Thymus (tissue), 11 donors: ENCODE results near the gene SAMD15. TPM values are rescaled to one million over a fixed set of nuclear protein-coding genes. Genes with fewer than 3 reads are reported as not detected.
"Not testable (repeated sequence)": the region's sequence is repeated elsewhere in the genome, so short reads cannot be mapped to it uniquely, and the experiment has no call there.

Source experiments
- DNase-seq, 9 donors: peaks; one replicate each; pipeline ENCODE4 v3.0.0-alpha.2; 2013; ENCODE audit warnings: low spot score in 9 of 9, low read depth in 6 of 9, missing footprints in 1 of 9
- H3K27ac ChIP-seq, 2 donors: one replicate each; pipeline ENCODE4 v1.5.1; 2013; ENCODE audit warnings: control low read depth in 1 of 2, low read depth in 1 of 2, low read length in 1 of 2, mild to moderate bottlenecking in 1 of 2, moderate library complexity in 1 of 2
- H3K27me3 ChIP-seq, 2 donors: one replicate each; pipeline ENCODE4 v1.5.1; 2013; ENCODE audit warnings: low read length in 1 of 2; ENCODE audit not compliant: control insufficient read depth in 2 of 2, insufficient read depth in 1 of 2
- H3K36me3 ChIP-seq, 2 donors: one replicate each; pipeline ENCODE4 v1.5.1; 2013; ENCODE audit warnings: low read length in 1 of 2, mild to moderate bottlenecking in 1 of 2, moderate library complexity in 1 of 2; ENCODE audit not compliant: control insufficient read depth in 2 of 2, insufficient read depth in 2 of 2
- H3K4me1 ChIP-seq, 2 donors: one replicate each; pipeline ENCODE4 v1.5.1; 2013; ENCODE audit warnings: low read length in 2 of 2; ENCODE audit not compliant: control insufficient read depth in 2 of 2, insufficient read depth in 2 of 2
- H3K4me3 ChIP-seq, 2 donors: one replicate each; pipeline ENCODE4 v1.5.1; 2013; ENCODE audit warnings: low read length in 2 of 2, control low read depth in 1 of 2, mild to moderate bottlenecking in 1 of 2
- H3K9me3 ChIP-seq, 2 donors: one replicate each; pipeline ENCODE4 v1.5.1; 2013; ENCODE audit warnings: low read length in 1 of 2, mild to moderate bottlenecking in 1 of 2; ENCODE audit not compliant: control insufficient read depth in 2 of 2, insufficient read depth in 1 of 2
- WGBS: extraction: QIAGEN DNeasy Blood & Tissue Kit; methylation state at CpG from one replicate; pipeline ENCODE4 v1.1.7; 2013; 5-methylcytosine and 5-hydroxymethylcytosine counted together
- polyA plus RNA-seq: library from polyadenylated mRNA; stranded (reverse); fragments of 200-250 nt; gene quantifications from one replicate; pipeline ENCODE4 v1.2.3, GENCODE V29; 2013
- total RNA-seq: library from RNA; stranded (reverse); fragments of 120-200 nt; gene quantifications from one replicate; pipeline ENCODE4 v1.2.4, GENCODE V29; 2013
- donor health status: healthy.

The SAMD15 gene
- total and polyA plus RNA-seq, 2 donors: 0.91 to 1.4 TPM

GRCh38 chr14:77406086-77406485 lies 28.9 kb downstream of the SAMD15 start:
- 59% methylated on average over 3 of the region's 3 CpGs for WGBS
- H3K36me3 ChIP-seq: no peaks in the 10 kb centered on the region
- no peak for DNase-seq
- H3K9me3 ChIP-seq: no peaks in the 10 kb centered on the region
- no peaks in the 10 kb centered on the region for H3K27me3 ChIP-seq
- no peak overlapping the region for H3K27ac ChIP-seq
- H3K4me3 ChIP-seq: no peak overlapping the region
- no peaks in the 10 kb centered on the region for H3K4me1 ChIP-seq

GRCh38 chr14:77406718-77407117 lies 29.5 kb downstream of the SAMD15 start:
- no peaks in the 10 kb centered on the region for H3K36me3 ChIP-seq
- H3K9me3 ChIP-seq: no peaks in the 10 kb centered on the region
- no peak overlapping the region for H3K27ac ChIP-seq
- no peaks in the 10 kb centered on the region for H3K4me1 ChIP-seq
- 34% methylated on average over 6 of the region's 6 CpGs for WGBS
- no peak overlapping the region for H3K4me3 ChIP-seq
- no peaks in the 10 kb centered on the region for H3K27me3 ChIP-seq
- DNase-seq: no peak

GRCh38 chr14:77407158-77407557 lies 30.0 kb downstream of the SAMD15 start:
- Histone ChIP-seq H3K9me3 (no peaks in the 10 kb centered on the region), H3K27me3 (no peaks in the 10 kb centered on the region), H3K36me3 (no peaks in the 10 kb centered on the region), H3K27ac (no peak overlapping the region), H3K4me1 (no peaks in the 10 kb centered on the region), H3K4me3 (no peak overlapping the region)
- WGBS: 22% methylated on average over 2 of the region's 2 CpGs
- DNase-seq: peak in 1 of 9 donors; percentile 14

GRCh38 chr14:77409131-77409533 lies 32.0 kb downstream of the SAMD15 start:
- Histone ChIP-seq H3K27me3 (no peaks in the 10 kb centered on the region), H3K4me3 (no peak overlapping the region), H3K9me3 (no peaks in the 10 kb centered on the region), H3K4me1 (no peaks in the 10 kb centered on the region), H3K36me3 (no peaks in the 10 kb centered on the region), H3K27ac (no peak overlapping the region)
- 86% methylated on average over 3 of the region's 3 CpGs for WGBS
- peak in 1 of 9 donors; percentile 18 for DNase-seq

- not testable (repeated sequence) for H3K4me3 ChIP-seq, H3K9me3 ChIP-seq, DNase-seq, H3K27ac ChIP-seq, H3K4me1 ChIP-seq, H3K27me3 ChIP-seq, H3K36me3 ChIP-seq
- WGBS: over 99% methylated on average over 10 of the region's 10 CpGs
Measured at GRCh38 chr14:77415403-77416030, 38.3 kb downstream of the SAMD15 start.

GRCh38 chr14:77416098-77416497 lies 38.9 kb downstream of the SAMD15 start:
- H3K27ac ChIP-seq, H3K4me3 ChIP-seq, H3K9me3 ChIP-seq, H3K4me1 ChIP-seq, H3K36me3 ChIP-seq, H3K27me3 ChIP-seq, DNase-seq: not testable (repeated sequence)
- 99% methylated on average over 2 of the region's 3 CpGs for WGBS

- no peak overlapping the region for H3K27ac ChIP-seq
- no peaks in the 10 kb centered on the region for H3K4me1 ChIP-seq
- H3K9me3 ChIP-seq: peaks cover 1 to 3% of the 10 kb centered on the region in 2 donors
- H3K36me3 ChIP-seq: peaks cover 0 to 4% of the 10 kb centered on the region in 2 donors
- no peak for DNase-seq
- H3K27me3 ChIP-seq: no peaks in the 10 kb centered on the region
- H3K4me3 ChIP-seq: no peak overlapping the region
- 96% methylated on average over 8 of the region's 8 CpGs for WGBS
Measured at GRCh38 chr14:77416836-77417235, 39.7 kb downstream of the SAMD15 start.

GRCh38 chr14:77421201-77421600 lies 44.0 kb downstream of the SAMD15 start:
- H3K4me1 ChIP-seq: no peaks in the 10 kb centered on the region
- H3K4me3 ChIP-seq: no peak overlapping the region
- no peak for DNase-seq
- H3K27ac ChIP-seq: no peak overlapping the region
- WGBS: 71% methylated on average over 2 of the region's 2 CpGs
- peaks cover 20 to 30% of the 10 kb centered on the region in 2 donors for H3K36me3 ChIP-seq
- H3K27me3 ChIP-seq: no peaks in the 10 kb centered on the region
- H3K9me3 ChIP-seq: peaks cover 1 to 3% of the 10 kb centered on the region in 2 donors

GRCh38 chr14:77423423-77423822 lies 46.2 kb downstream of the SAMD15 start, which contains the start of gene NOXRED1:
NOXRED1 (minus strand) TSS chr14:77423523; CDS start chr14:77422889, 634 bp downstream.
- WGBS: 97% methylated on average over 1 of the region's 1 CpG
- Histone ChIP-seq H3K27ac (no peak within 1 kb of the TSS), H3K36me3 (peaks cover 41 to 51% of the 10 kb centered on the region in 2 donors), H3K9me3 (peaks cover 1 to 3% of the 10 kb centered on the region in 2 donors), H3K27me3 (no peaks in the 10 kb centered on the region), H3K4me3 (no peak within 1 kb of the TSS), H3K4me1 (no peaks in the 10 kb centered on the region)
- no peak for DNase-seq
